Breast epithelium (tissue), 4 donors: ENCODE measurements around the gene CADPS. TPM values are rescaled to one million over a fixed set of nuclear protein-coding genes. Genes with fewer than 3 reads are reported as not detected.

ENCODE experiments used
- DNase-seq, 2 donors: peaks; one replicate each; pipeline ENCODE4 v3.0.0-alpha.2; 2019; ENCODE audit warnings: low spot score in 2 of 2
- H3K27ac ChIP-seq, 2 donors: fragments of 200-600 bp; sonication (generic) in 1 of 2; one replicate each; pipeline ENCODE4 v1.5.1; 2016 to 2019; ENCODE audit warnings: mild to moderate bottlenecking in 1 of 2
- H3K27me3 ChIP-seq, 2 donors: fragments of 200-600 bp; sonication (generic) in 1 of 2; one replicate each; pipeline versions ENCODE4 v1.5.1 to v1.6.0; 2017 to 2019; ENCODE audit warnings: control low read depth in 1 of 2, mild to moderate bottlenecking in 1 of 2
- H3K36me3 ChIP-seq: fragments of 200-600 bp; one replicate; pipeline ENCODE4 v1.5.1; 2019
- H3K4me1 ChIP-seq, 2 donors: fragments of 200-600 bp; sonication (generic); one replicate each; pipeline ENCODE4 v1.5.1; 2016 to 2019; ENCODE audit warnings: control low read depth in 1 of 2
- H3K4me3 ChIP-seq, 3 donors: fragments of 200-600 bp; sonication (generic); 1 replicate in 2 of 3; 2 replicates in 1 of 3; pipeline ENCODE4 v1.5.1; 2016 to 2019; ENCODE audit warnings: mild to moderate bottlenecking in 3 of 3, moderate library complexity in 2 of 3
- H3K9me3 ChIP-seq, 2 donors: fragments of 200-600 bp; sonication (generic) in 1 of 2; one replicate each; pipeline ENCODE4 v1.5.1; 2016 to 2019; ENCODE audit warnings: control low read depth in 1 of 2
- CTCF ChIP-seq, 3 donors: fragments of 450-650 bp; IDR thresholded peaks; one replicate each; pipeline ENCODE4 v1.5.1; 2016 to 2017; ENCODE audit warnings: antibody characterized with exemption in 3 of 3, mild to moderate bottlenecking in 3 of 3, moderate library complexity in 3 of 3
- POLR2A ChIP-seq: fragments of 450-650 bp; IDR thresholded peaks from one replicate; pipeline ENCODE4 v1.6.1; 2016; ENCODE audit warnings: antibody characterized with exemption, mild to moderate bottlenecking, moderate library complexity
- POLR2AphosphoS5 ChIP-seq, 3 donors: sonication (generic); formaldehyde crosslinking; IDR thresholded peaks; one replicate each; pipeline ENCODE4 v1.6.1; 2017; ENCODE audit warnings: antibody characterized with exemption in 3 of 3
- intact Hi-C: fragments of 100-400 bp; cut with DNase I; formaldehyde crosslinking; loops from one replicate; pipeline ENCODE4 v1.15.1; 2023; ENCODE audit warnings: low total_unique reads
- total RNA-seq, 3 donors: library from RNA; depleted of rRNA; stranded (reverse); fragments of >200 nt; gene quantifications; one replicate each; pipeline ENCODE4 v1.1.0, GENCODE V29; 2016

The CADPS gene
- total RNA-seq, 3 donors from 2014 or later: under 0.01 to 45.8 (median 0.15) TPM

- H3K4me1 ChIP-seq: no peaks in the 10 kb centered on the region
- no peaks in the 10 kb centered on the region for H3K9me3 ChIP-seq
- no peaks in the 10 kb centered on the region for H3K36me3 ChIP-seq
- H3K27me3 ChIP-seq: peaks cover 0 to 10% of the 10 kb centered on the region in 2 donors
- no peak overlapping the region for H3K4me3 ChIP-seq
- no peak overlapping the region for H3K27ac ChIP-seq
- no peak for TF ChIP-seq POLR2A
- no peak for TF ChIP-seq POLR2AphosphoS5 (IDR thresholded peaks at IDR 0.05)
- TF ChIP-seq CTCF (IDR thresholded peaks at IDR 0.05): no peak
- intact Hi-C loops: no loop called here
- DNase-seq: no peak
Measured at GRCh38 chr3:62363275-62363674, 511.9 kb downstream of the CADPS start.

GRCh38 chr3:62361824-62362223 lies 513.4 kb downstream of the CADPS start:
- no peak for DNase-seq
- Histone ChIP-seq H3K9me3 (no peaks in the 10 kb centered on the region), H3K27ac (no peak overlapping the region), H3K36me3 (no peaks in the 10 kb centered on the region), H3K4me1 (no peaks in the 10 kb centered on the region), H3K4me3 (no peak overlapping the region), H3K27me3 (no peaks in the 10 kb centered on the region)
- intact Hi-C loops: no loop called here
- TF ChIP-seq POLR2A (no peak), CTCF (IDR thresholded peaks at IDR 0.05) (no peak), POLR2AphosphoS5 (IDR thresholded peaks at IDR 0.05) (no peak)

GRCh38 chr3:62361261-62361660 lies 514.0 kb downstream of the CADPS start:
- Histone ChIP-seq H3K9me3 (no peaks in the 10 kb centered on the region), H3K36me3 (no peaks in the 10 kb centered on the region), H3K27me3 (no peaks in the 10 kb centered on the region), H3K27ac (no peak overlapping the region), H3K4me1 (no peaks in the 10 kb centered on the region), H3K4me3 (no peak overlapping the region)
- no peak for TF ChIP-seq POLR2A
- TF ChIP-seq CTCF (IDR thresholded peaks at IDR 0.05): no peak
- TF ChIP-seq POLR2AphosphoS5 (IDR thresholded peaks at IDR 0.05): no peak
- intact Hi-C loops: no loop called here
- DNase-seq: no peak

- intact Hi-C loops: no loop called here
- no peak for TF ChIP-seq CTCF (IDR thresholded peaks at IDR 0.05)
- TF ChIP-seq POLR2AphosphoS5 (IDR thresholded peaks at IDR 0.05): no peak
- TF ChIP-seq POLR2A: no peak
Measured at GRCh38 chr3:62359531-62359930, 515.7 kb downstream of the CADPS start.

GRCh38 chr3:62356356-62356755 lies 518.9 kb downstream of the CADPS start:
- Histone ChIP-seq H3K9me3 (no peaks in the 10 kb centered on the region), H3K36me3 (no peaks in the 10 kb centered on the region), H3K27me3 (no peaks in the 10 kb centered on the region), H3K4me3 (no peak overlapping the region), H3K27ac (no peak overlapping the region), H3K4me1 (no peaks in the 10 kb centered on the region)
- no peak for DNase-seq
- TF ChIP-seq POLR2A (no peak), POLR2AphosphoS5 (IDR thresholded peaks at IDR 0.05) (no peak), CTCF (IDR thresholded peaks at IDR 0.05) (no peak)
- intact Hi-C loops: no loop called here

More at GRCh38 chr3:62359531-62359930, 515.7 kb downstream of the CADPS start:
- no peak for DNase-seq
- Histone ChIP-seq H3K4me1 (no peaks in the 10 kb centered on the region), H3K27ac (no peak overlapping the region), H3K9me3 (no peaks in the 10 kb centered on the region), H3K4me3 (no peak overlapping the region), H3K27me3 (no peaks in the 10 kb centered on the region), H3K36me3 (no peaks in the 10 kb centered on the region)
